Caco-2 (cell line): ENCODE results near the gene ABCA1. TPM values are rescaled to one million over a fixed set of nuclear protein-coding genes. Genes with fewer than 3 reads are reported as not detected.

ENCODE experiments used
- BruUV-seq: library from RNA; stranded (reverse); fragments of 400-500 nt; replicated peaks from 2 replicates; lab custom pipeline; 2021; lab: Mats Ljungman, UMichigan
- CTCF ChIA-PET: fragments of 300-600 bp; sonication (Branson Sonifier 250); formaldehyde crosslinking; loops from one replicate; lab custom pipeline; 2022; ENCODE audit warnings: antibody characterized with exemption; lab: Charles Lee
- POLR2A ChIA-PET: fragments of 300-600 bp; sonication (Branson Sonifier 250); formaldehyde crosslinking; loops from one replicate; lab custom pipeline; 2022; ENCODE audit warnings: antibody characterized with exemption; lab: Charles Lee
- DNase-seq, 2 experiments: peaks; one replicate each; pipeline versions ENCODE4 v3.0.0 to v3.0.0-alpha.2; 2020 to 2022
- H3K27me3 ChIP-seq: replicated peaks from 2 replicates; pipeline ENCODE4 v1.6.0; 2011; ENCODE audit warnings: low read length; ENCODE audit not compliant: control insufficient read depth, insufficient read depth
- H3K36me3 ChIP-seq: 2 replicates; pipeline ENCODE4 v1.5.1; 2011; ENCODE audit warnings: low read length; ENCODE audit not compliant: control insufficient read depth, insufficient read depth
- H3K4me1 ChIP-seq: fragments of 250-450 bp; sonication (Bioruptor Pico); 2 replicates; pipeline ENCODE4 v1.5.1; 2020; ENCODE audit warnings: mild to moderate bottlenecking
- H3K4me3 ChIP-seq: 2 replicates; pipeline ENCODE4 v1.5.1; 2011; ENCODE audit warnings: low read depth, mild to moderate bottlenecking, control low read depth, low read length
- H3K9me3 ChIP-seq: fragments of 250-450 bp; sonication (Bioruptor Pico); 2 replicates; pipeline ENCODE4 v1.5.1; 2020; ENCODE audit warnings: mild to moderate bottlenecking, moderate library complexity
- H3K27ac Mint-ChIP-seq: one replicate; pipeline ENCODE4 v1.8.0; 2022; ENCODE audit warnings: mixed read lengths; ENCODE audit not compliant: unreplicated experiment
- H3K27me3 Mint-ChIP-seq: one replicate; pipeline ENCODE4 v1.8.0; 2022; ENCODE audit warnings: mixed read lengths; ENCODE audit not compliant: insufficient read depth, unreplicated experiment
- H3K36me3 Mint-ChIP-seq: one replicate; pipeline ENCODE4 v1.8.0; 2022; ENCODE audit warnings: mild to moderate bottlenecking, mixed read lengths; ENCODE audit not compliant: insufficient read depth, unreplicated experiment
- H3K4me1 Mint-ChIP-seq: one replicate; pipeline ENCODE4 v1.8.0; 2022; ENCODE audit warnings: low read depth, mixed read lengths; ENCODE audit not compliant: unreplicated experiment
- H3K4me3 Mint-ChIP-seq: one replicate; pipeline ENCODE4 v1.8.0; 2022; ENCODE audit warnings: mild to moderate bottlenecking, moderate library complexity, mixed read lengths; ENCODE audit not compliant: unreplicated experiment
- H3K9me3 Mint-ChIP-seq: one replicate; pipeline ENCODE4 v1.8.0; 2022; ENCODE audit warnings: mixed read lengths; ENCODE audit not compliant: unreplicated experiment
- intact Hi-C: fragments of 100-400 bp; cut with micrococcal nuclease; formaldehyde crosslinking; loops from one replicate; pipeline ENCODE4 v1.10.0; 2022; ENCODE audit not compliant: unreplicated experiment
- total RNA-seq: library from RNA; stranded (reverse); gene quantifications from 2 replicates; pipeline ENCODE4 v1.2.3, GENCODE V29; 2022
- TF ChIP-seq, protein P1 (sequence below), 2 experiments: fragments of 200-600 bp in 1 of 2; IDR thresholded peaks; 1 replicate in 1 of 2; 2 replicates in 1 of 2; pipeline versions ENCODE4 v1.5.1 to v1.8.0; 2011 to 2022; ENCODE audit warnings: antibody characterized with exemption in 1 of 2, control low read depth in 1 of 2, inconsistent platforms in 1 of 2, low read depth in 1 of 2, low read length in 1 of 2, mild to moderate bottlenecking in 1 of 2, moderate library complexity in 1 of 2; ENCODE audit not compliant: insufficient read depth in 1 of 2, severe bottlenecking in 1 of 2, unreplicated experiment in 1 of 2

Gene ABCA1
- total RNA-seq, 1 experiment from 2014 or later, result 14.0 TPM

DNA sequence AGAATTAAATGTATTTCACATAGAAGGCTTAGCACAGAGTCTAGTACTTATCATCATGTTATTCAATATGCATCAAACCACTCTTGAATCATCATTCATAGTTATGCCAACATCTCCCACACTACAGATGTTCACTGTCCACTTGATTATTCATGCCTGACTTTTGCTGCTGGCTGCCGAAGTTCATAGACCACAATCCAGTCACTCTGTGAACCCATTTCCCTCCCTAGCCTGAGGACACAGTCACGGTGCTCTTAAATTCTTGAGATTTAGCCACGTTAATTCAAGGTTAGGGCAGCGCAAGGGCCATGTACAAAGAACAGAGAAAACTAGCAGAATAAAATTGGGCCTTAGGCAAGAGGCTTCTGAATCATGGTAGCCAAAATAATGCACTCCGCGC, 32.4 kb downstream of the ABCA1 start:
- peaks cover 9% of the 10 kb centered on the region; the same call in 1 of the 2 replicates for H3K4me1 ChIP-seq
- no peak for DNase-seq
- TF ChIP-seq, protein P1, sequence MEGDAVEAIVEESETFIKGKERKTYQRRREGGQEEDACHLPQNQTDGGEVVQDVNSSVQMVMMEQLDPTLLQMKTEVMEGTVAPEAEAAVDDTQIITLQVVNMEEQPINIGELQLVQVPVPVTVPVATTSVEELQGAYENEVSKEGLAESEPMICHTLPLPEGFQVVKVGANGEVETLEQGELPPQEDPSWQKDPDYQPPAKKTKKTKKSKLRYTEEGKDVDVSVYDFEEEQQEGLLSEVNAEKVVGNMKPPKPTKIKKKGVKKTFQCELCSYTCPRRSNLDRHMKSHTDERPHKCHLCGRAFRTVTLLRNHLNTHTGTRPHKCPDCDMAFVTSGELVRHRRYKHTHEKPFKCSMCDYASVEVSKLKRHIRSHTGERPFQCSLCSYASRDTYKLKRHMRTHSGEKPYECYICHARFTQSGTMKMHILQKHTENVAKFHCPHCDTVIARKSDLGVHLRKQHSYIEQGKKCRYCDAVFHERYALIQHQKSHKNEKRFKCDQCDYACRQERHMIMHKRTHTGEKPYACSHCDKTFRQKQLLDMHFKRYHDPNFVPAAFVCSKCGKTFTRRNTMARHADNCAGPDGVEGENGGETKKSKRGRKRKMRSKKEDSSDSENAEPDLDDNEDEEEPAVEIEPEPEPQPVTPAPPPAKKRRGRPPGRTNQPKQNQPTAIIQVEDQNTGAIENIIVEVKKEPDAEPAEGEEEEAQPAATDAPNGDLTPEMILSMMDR (IDR thresholded peaks at IDR 0.05; ENCODE audit: insufficient read depth in 1 of 2, low read depth in 1 of 2, low read length in 1 of 2, severe bottlenecking in 1 of 2, unreplicated experiment in 1 of 2), result no peak
- H3K27me3 Mint-ChIP-seq, result no peaks in the 10 kb centered on the region
- peaks cover 9% of the 10 kb centered on the region for H3K36me3 Mint-ChIP-seq
- no peaks in the 10 kb centered on the region for H3K36me3 ChIP-seq
- H3K27ac Mint-ChIP-seq, result no peak overlapping the region
- no peak overlapping the region for H3K4me3 Mint-ChIP-seq
- BruUV-seq, result no TSS peak
- no peaks in the 10 kb centered on the region for H3K4me1 Mint-ChIP-seq
- intact Hi-C loops, result no loop called here
- no peaks in the 10 kb centered on the region for H3K9me3 Mint-ChIP-seq
- POLR2A ChIA-PET, result no interaction called here
- no peaks in the 10 kb centered on the region for H3K9me3 ChIP-seq
- CTCF ChIA-PET, result no interaction called here
- no peaks in the 10 kb centered on the region for H3K27me3 ChIP-seq
- no peak overlapping the region for H3K4me3 ChIP-seq

DNA sequence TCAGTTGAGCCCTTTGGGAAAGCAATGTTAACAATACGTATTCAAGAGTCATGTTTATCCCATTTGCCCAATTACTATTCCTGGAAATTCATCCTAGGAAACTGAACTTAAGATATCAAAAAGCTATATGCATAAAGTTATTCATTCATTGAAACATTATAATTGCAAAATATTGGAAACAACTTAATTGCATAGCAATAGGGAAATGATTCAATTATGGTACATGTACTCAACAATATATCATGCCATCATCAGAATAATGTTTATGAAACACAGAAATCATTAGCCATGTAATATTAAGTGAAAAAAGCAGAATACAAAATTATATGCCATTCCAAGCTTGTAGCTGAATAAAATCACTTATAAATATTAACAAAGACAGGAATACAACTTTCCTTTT, 35.3 kb downstream of the ABCA1 start:
- Histone ChIP-seq H3K27me3 (no peaks in the 10 kb centered on the region), H3K4me1 (peaks cover 22% of the 10 kb centered on the region), H3K9me3 (no peaks in the 10 kb centered on the region), H3K36me3 (0 out of 2 replicates have a peak, but pooled peaks cover 1% of the 10 kb centered on the region), H3K4me3 (no peak overlapping the region)
- intact Hi-C loops, result no loop called here
- Mint-ChIP-seq H3K27me3 (no peaks in the 10 kb centered on the region), H3K27ac (no peak overlapping the region), H3K36me3 (peaks cover 5% of the 10 kb centered on the region), H3K4me1 (peaks cover 17% of the 10 kb centered on the region), H3K4me3 (no peak overlapping the region), H3K9me3 (no peaks in the 10 kb centered on the region)
- DNase-seq, result no peak
- TF ChIP-seq, protein P1 (IDR thresholded peaks at IDR 0.05; ENCODE audit: insufficient read depth in 1 of 2, low read depth in 1 of 2, low read length in 1 of 2, severe bottlenecking in 1 of 2, unreplicated experiment in 1 of 2), result no peak
- ChIA-PET POLR2A (no interaction called here), CTCF (no interaction called here)
- no TSS peak for BruUV-seq

DNA sequence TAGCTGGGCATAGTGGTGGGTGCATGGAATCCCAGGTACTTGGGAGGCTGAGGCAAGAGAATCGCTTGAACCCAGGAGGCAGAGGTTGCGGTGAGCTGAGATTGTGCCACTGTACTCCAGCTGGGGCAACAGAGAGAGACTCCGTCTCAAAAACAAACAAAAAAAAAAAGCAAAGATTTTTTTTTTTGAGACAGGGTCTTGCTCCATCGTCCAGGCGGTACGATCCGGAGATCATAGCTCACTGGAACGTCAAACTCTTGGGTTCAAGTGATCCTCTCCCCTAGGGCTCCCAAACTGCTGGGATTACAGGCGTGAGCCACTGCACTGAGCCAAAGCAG, 37.6 kb downstream of the ABCA1 start:
- Histone ChIP-seq H3K27me3 (no peaks in the 10 kb centered on the region), H3K4me3 (no peak overlapping the region), H3K9me3 (no peaks in the 10 kb centered on the region), H3K4me1 (peaks cover 43% of the 10 kb centered on the region), H3K36me3 (peaks cover 1% of the 10 kb centered on the region; the same call in 1 of the 2 replicates)
- H3K36me3 Mint-ChIP-seq, result peaks cover 18% of the 10 kb centered on the region
- H3K4me1 Mint-ChIP-seq, result peaks cover 31% of the 10 kb centered on the region
- no TSS peak for BruUV-seq
- H3K27me3 Mint-ChIP-seq, result no peaks in the 10 kb centered on the region
- intact Hi-C loops, result no loop called here
- CTCF ChIA-PET, result no interaction called here
- no peak overlapping the region for H3K4me3 Mint-ChIP-seq
- no peak for DNase-seq
- POLR2A ChIA-PET, result interaction anchor here (0.6 kb wide), 1 partner anchor 29 kb away, joined by 4 read pairs; no protein-coding TSS in a partner anchor
- H3K9me3 Mint-ChIP-seq, result no peaks in the 10 kb centered on the region
- TF ChIP-seq, protein P1 (IDR thresholded peaks at IDR 0.05; ENCODE audit: insufficient read depth in 1 of 2, low read depth in 1 of 2, low read length in 1 of 2, severe bottlenecking in 1 of 2, unreplicated experiment in 1 of 2), result no peak
- no peak overlapping the region for H3K27ac Mint-ChIP-seq
